ENCODE results near the gene PRMT3. TPM values are rescaled to one million over a fixed set of nuclear protein-coding genes. Genes with fewer than 3 reads are reported as not detected.

Gene PRMT3
- total and polyA plus RNA-seq, 2 of the 4 experiments (the other 2 are of a cell fraction): 8.8 to 11.3 TPM

DNA sequence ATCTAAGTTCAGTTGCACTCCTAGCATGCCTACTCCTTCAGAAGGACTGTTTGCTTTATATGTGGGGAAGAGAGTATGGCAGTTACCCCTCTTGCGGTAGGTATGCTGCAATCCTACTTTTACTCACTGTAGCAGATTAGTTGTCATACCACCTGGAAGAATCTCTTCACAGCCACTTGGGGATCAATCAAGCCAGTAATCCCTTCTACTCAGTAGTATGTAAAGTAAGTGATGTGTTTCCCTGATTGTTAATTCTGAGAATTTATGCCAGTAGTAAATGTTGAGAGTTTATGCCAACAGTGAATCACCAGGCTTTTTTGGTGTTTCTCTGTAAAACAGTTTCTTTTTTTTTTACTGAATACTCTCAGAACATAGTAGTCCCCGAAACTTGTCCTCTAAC is 34.4 kb downstream of the PRMT3 start:
- dilution Hi-C loops (cut with HindIII; ENCODE audit: low sequenced_read_pairs, unreplicated experiment): no loop called here
- Histone ChIP-seq H2BK20ac (ENCODE audit: low read depth, low read length) (no peak overlapping the region), H3K9me3 (ENCODE audit: control insufficient read depth, insufficient read depth, low read length) (no peaks in the 10 kb centered on the region), H3K9ac (ENCODE audit: low read depth, low read length) (no peak overlapping the region), H3K4me1 (ENCODE audit: control insufficient read depth, insufficient read depth, low read length) (no peaks in the 10 kb centered on the region), H2BK120ac (ENCODE audit: low read depth, low read length) (no peak overlapping the region), H2BK15ac (ENCODE audit: low read depth, low read length) (no peak overlapping the region), H4K5ac (ENCODE audit: low read depth, low read length) (no peak overlapping the region), H3K4me3 (ENCODE audit: insufficient read depth, low read depth, low read length) (no peak overlapping the region), H2AK9ac (replicated peaks; ENCODE audit: low read depth, low read length, poor library complexity) (no peak overlapping the region), H3K4ac (ENCODE audit: low read depth, low read length) (no peak overlapping the region), H3K56ac (ENCODE audit: extremely low read depth, insufficient read depth, low read length) (no peak overlapping the region), H2AK5ac (ENCODE audit: low read depth, low read length) (no peak overlapping the region), H2BK5ac (ENCODE audit: low read depth, low read length, poor library complexity, severe bottlenecking) (no peak overlapping the region), H3K27ac (ENCODE audit: insufficient read depth, low read length) (no peak overlapping the region), H4K91ac (ENCODE audit: insufficient read depth, low read depth, low read length) (no peak overlapping the region), H3K36me3 (ENCODE audit: control insufficient read depth, insufficient read depth, low read length) (peaks cover 3% of the 10 kb centered on the region; the same call in 1 of the 2 replicates), H2AFZ (replicated peaks; ENCODE audit: low read length, poor library complexity) (no peak overlapping the region), H3K4me2 (ENCODE audit: low read depth, low read length) (no peak overlapping the region), H4K20me1 (ENCODE audit: insufficient read depth, low read length) (no peaks in the 10 kb centered on the region), H3K27me3 (ENCODE audit: control insufficient read depth, insufficient read depth, low read length) (no peaks in the 10 kb centered on the region), H3K79me1 (ENCODE audit: low read depth in 1 of 2, low read length in 2 of 2) (no peaks in the 10 kb centered on the region), H3K9me1 (ENCODE audit: insufficient read depth, low read length) (peaks cover 3% of the 10 kb centered on the region; the same call in 1 of the 2 replicates), H3K23ac (ENCODE audit: low read depth, low read length) (no peak overlapping the region), H3K18ac (ENCODE audit: low read depth, low read length) (no peak overlapping the region), H4K8ac (ENCODE audit: low read depth in 2 of 2, low read length in 2 of 2) (no peak overlapping the region), H3K14ac (replicated peaks; ENCODE audit: low read depth, low read length) (no peak overlapping the region)
- DNase-seq (no peak), ATAC-seq (ENCODE audit: low read depth) (no peak)
- BruUV-seq (replicated peaks): no TSS peak
- CTCF ChIA-PET: no interaction called here
- intact Hi-C loops (cut with micrococcal nuclease): no loop called here
- no CpG with 5 or more reads among the region's 2 CpGs for WGBS, 2 experiments (ENCODE audit: extremely low coverage in 2 of 2, insufficient read length in 1 of 2)
- in situ Hi-C loops (cut with MboI; ENCODE audit: low sequenced_read_pairs): no loop called here
- POLR2A ChIA-PET (ENCODE audit: unreplicated experiment): no interaction called here
- TF ChIP-seq, protein P1, sequence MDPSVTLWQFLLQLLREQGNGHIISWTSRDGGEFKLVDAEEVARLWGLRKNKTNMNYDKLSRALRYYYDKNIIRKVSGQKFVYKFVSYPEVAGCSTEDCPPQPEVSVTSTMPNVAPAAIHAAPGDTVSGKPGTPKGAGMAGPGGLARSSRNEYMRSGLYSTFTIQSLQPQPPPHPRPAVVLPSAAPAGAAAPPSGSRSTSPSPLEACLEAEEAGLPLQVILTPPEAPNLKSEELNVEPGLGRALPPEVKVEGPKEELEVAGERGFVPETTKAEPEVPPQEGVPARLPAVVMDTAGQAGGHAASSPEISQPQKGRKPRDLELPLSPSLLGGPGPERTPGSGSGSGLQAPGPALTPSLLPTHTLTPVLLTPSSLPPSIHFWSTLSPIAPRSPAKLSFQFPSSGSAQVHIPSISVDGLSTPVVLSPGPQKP (IDR thresholded peaks at IDR 0.05; ENCODE audit: borderline replicate concordance, low read depth, low read length): no peak
- TF ChIP-seq NFE2L2 (IDR thresholded peaks at IDR 0.05; ENCODE audit: low read depth, low read length) (no peak), BHLHE40 (IDR thresholded peaks at IDR 0.05; ENCODE audit: low read depth, low read length) (no peak), RFX5 (IDR thresholded peaks at IDR 0.05; ENCODE audit: low read depth, low read length) (no peak), MAZ (IDR thresholded peaks at IDR 0.05; ENCODE audit: borderline replicate concordance, low read depth, low read length) (no peak), CHD1 (IDR thresholded peaks at IDR 0.05; ENCODE audit: low read depth, low read length) (no peak), MXI1 (IDR thresholded peaks at IDR 0.05; ENCODE audit: borderline replicate concordance, low read depth, low read length) (no peak), RAD21 (IDR thresholded peaks at IDR 0.05; ENCODE audit: low read length) (no peak), CEBPB (IDR thresholded peaks at IDR 0.05; ENCODE audit: low read depth, low read length) (no peak), FOS (IDR thresholded peaks at IDR 0.05; ENCODE audit: low read depth, low read length) (no peak), SMC3 (IDR thresholded peaks at IDR 0.05; ENCODE audit: low read depth, low read length) (no peak), MAFK (IDR thresholded peaks at IDR 0.05; ENCODE audit: low read depth, low read length) (no peak)
- TF ChIP-seq, protein P2, sequence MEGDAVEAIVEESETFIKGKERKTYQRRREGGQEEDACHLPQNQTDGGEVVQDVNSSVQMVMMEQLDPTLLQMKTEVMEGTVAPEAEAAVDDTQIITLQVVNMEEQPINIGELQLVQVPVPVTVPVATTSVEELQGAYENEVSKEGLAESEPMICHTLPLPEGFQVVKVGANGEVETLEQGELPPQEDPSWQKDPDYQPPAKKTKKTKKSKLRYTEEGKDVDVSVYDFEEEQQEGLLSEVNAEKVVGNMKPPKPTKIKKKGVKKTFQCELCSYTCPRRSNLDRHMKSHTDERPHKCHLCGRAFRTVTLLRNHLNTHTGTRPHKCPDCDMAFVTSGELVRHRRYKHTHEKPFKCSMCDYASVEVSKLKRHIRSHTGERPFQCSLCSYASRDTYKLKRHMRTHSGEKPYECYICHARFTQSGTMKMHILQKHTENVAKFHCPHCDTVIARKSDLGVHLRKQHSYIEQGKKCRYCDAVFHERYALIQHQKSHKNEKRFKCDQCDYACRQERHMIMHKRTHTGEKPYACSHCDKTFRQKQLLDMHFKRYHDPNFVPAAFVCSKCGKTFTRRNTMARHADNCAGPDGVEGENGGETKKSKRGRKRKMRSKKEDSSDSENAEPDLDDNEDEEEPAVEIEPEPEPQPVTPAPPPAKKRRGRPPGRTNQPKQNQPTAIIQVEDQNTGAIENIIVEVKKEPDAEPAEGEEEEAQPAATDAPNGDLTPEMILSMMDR (conservative IDR thresholded peaks at IDR 0.05; ENCODE audit: low read depth, low read length): no peak
- TF ChIP-seq, protein P3, sequence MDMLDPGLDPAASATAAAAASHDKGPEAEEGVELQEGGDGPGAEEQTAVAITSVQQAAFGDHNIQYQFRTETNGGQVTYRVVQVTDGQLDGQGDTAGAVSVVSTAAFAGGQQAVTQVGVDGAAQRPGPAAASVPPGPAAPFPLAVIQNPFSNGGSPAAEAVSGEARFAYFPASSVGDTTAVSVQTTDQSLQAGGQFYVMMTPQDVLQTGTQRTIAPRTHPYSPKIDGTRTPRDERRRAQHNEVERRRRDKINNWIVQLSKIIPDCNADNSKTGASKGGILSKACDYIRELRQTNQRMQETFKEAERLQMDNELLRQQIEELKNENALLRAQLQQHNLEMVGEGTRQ (IDR thresholded peaks at IDR 0.05; ENCODE audit: low read depth, low read length): no peak
